GM21360 (cell line): Measurements from ENCODE around the gene MTMR3.
"Not testable (repeated sequence)": the region's sequence is repeated elsewhere in the genome, so short reads cannot be mapped to it uniquely, and the experiment has no call there.

Experiments
- ATAC-seq: cut with Tn5 transposase; IDR thresholded peaks from one replicate; pipeline ENCODE4 v1.9.1; 2021; ENCODE audit warnings: mild to moderate bottlenecking, moderate library complexity; ENCODE audit not compliant: unreplicated experiment

The MTMR3 gene

GRCh38 chr22:29883045-29883774 lies at the start of gene MTMR3:
Gene MTMR3 (plus strand): TSS chr22:29883174. CDS start chr22:29971060, 87,886 bp downstream.
- peak; percentile 69 for ATAC-seq

GRCh38 chr22:29833392-29833965 lies 49.5 kb upstream of the MTMR3 start:
- no peak for ATAC-seq

- ATAC-seq: no peak
These were observed 48.9 kb upstream of the MTMR3 start for GRCh38 chr22:29834046-29834445.

GRCh38 chr22:29836791-29837370 lies 46.1 kb upstream of the MTMR3 start:
- not testable (repeated sequence) for ATAC-seq

GRCh38 chr22:29837741-29838598 lies 45.0 kb upstream of the MTMR3 start, which contains the start of gene ASCC2:
Gene ASCC2 (minus strand): TSS chr22:29838274. CDS start chr22:29832325, 5,949 bp downstream.
- ATAC-seq: peak; percentile 90

GRCh38 chr22:29838599-29838956 lies 44.4 kb upstream of the MTMR3 start:
- ATAC-seq: no peak

GRCh38 chr22:29839039-29839438 lies 43.9 kb upstream of the MTMR3 start:
- no peak for ATAC-seq

GRCh38 chr22:29840498-29840897 lies 42.5 kb upstream of the MTMR3 start:
- no peak for ATAC-seq

GRCh38 chr22:29842172-29842571 lies 40.8 kb upstream of the MTMR3 start:
- ATAC-seq: no peak

GRCh38 chr22:29842740-29843139 lies 40.2 kb upstream of the MTMR3 start:
- no peak for ATAC-seq

GRCh38 chr22:29846290-29846689 lies 36.7 kb upstream of the MTMR3 start:
- ATAC-seq: no peak

GRCh38 chr22:29848111-29848510 lies 34.9 kb upstream of the MTMR3 start:
- ATAC-seq: no peak

GRCh38 chr22:29854432-29854831 lies 28.5 kb upstream of the MTMR3 start:
- ATAC-seq: no peak

GRCh38 chr22:29855611-29856181 lies 27.3 kb upstream of the MTMR3 start:
- ATAC-seq: no peak

GRCh38 chr22:29856496-29856895 lies 26.5 kb upstream of the MTMR3 start:
- ATAC-seq: no peak

- not testable (repeated sequence) for ATAC-seq
These were observed 23.9 kb upstream of the MTMR3 start for GRCh38 chr22:29859030-29859429.

- ATAC-seq: no peak
These were observed 22.8 kb upstream of the MTMR3 start for GRCh38 chr22:29860006-29860766.

- no peak for ATAC-seq
These were observed 21.2 kb upstream of the MTMR3 start for GRCh38 chr22:29861672-29862297.

GRCh38 chr22:29865572-29865971 lies 17.4 kb upstream of the MTMR3 start:
- ATAC-seq: not testable (repeated sequence)

- ATAC-seq: no peak
These were observed 15.7 kb upstream of the MTMR3 start for GRCh38 chr22:29867260-29867659.
